ENCODE results near the gene IGF2R.

The IGF2R gene

GRCh38 chr6:160032538-160032937, 63.7 kb downstream of the IGF2R start:
- no peak for DNase-seq

DNA sequence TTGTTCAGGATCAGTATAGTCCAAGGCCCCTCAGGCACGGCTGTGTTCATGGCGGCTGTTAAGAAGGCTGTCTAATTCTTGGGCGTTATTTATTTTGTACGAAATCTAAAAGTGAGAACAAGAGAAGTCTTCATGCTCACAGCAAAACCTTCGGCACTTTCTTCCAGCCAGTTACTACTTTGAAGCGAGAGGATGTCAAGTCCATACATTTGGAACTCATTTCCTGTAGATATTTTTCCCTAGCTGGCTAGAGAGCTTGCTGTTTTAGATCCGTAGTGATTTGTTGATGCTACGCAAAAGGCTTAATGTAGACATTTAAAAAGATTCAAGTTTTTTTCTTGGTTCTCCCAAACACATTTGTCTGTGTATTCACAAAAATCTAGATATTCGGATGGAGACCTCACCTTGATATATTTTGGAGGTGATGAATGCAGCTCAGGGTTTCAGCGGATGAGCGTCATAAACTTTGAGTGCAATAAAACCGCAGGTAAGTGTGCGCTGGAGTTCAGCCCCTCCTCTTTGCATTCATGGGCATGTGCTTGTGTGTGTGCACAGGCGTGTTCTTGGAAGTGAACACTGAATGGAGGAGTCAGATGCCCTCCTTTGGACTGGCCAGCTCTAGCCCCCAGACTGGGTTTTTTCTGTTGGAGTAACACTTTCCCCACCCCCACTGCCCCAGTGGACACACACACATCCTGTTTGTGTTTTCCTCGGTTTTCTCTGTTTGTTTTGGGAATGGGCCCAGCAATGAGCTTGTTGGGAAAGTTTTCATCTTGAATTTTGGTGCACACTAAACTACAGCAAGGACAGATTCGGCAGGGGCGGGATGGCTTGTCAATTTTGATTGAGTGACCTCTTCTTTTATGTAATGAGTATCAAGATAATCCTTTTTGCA, 65.4 kb downstream of the IGF2R start:
- DNase-seq: no peak

DNA sequence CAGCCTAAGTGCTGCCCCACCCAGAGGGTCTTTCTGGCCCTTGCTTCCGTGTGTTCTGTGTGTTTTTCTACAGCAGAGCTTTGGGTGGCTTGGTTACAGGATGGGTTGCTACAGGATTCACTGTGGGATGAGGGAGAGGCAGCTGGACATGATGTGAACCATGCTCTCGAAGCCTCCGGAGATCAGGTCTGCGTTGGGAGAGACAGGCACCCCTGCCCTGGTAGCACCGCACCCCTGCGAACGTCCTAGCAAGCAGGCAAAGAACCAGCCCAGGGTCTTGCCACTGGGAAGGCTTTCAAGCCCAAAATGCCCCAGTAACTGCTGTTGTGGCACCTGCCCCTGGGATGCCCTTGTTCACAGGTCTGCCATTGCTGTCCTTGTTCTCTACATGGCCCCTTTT, 66.4 kb downstream of the IGF2R start:
- DNase-seq: no peak

DNA sequence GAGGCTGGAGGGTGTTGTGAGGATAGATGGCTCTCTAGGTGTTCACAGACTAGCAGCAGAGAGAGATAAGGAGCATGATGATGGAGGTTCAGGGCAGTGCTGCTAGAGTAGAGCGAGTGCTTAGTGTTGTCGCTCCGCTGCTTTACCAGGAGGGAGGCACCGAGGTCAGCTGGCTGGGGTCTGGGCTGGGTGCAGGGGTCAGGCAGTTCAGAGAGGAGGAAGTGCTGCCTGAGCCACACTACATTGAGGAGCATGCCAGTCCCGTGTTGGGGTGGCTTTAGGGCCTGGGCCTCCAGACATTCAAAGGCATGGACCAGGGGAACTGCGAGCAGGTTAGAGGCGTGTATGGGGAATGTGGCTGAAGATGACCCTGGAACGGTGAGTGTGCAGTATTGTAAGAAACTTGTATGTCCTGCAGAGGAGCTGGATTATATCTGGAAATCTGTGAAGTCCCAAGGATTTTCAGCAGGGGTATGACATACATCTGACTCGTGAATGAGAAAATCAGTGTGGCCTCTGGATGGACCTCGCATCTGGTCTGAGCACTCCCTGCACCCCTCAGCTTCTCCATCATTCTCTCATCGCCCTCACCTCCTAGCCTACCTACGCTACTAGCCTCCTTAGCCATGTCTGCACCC, 66.9 kb downstream of the IGF2R start:
- DNase-seq: no peak

- DNase-seq: no peak
These were observed 67.4 kb downstream of the IGF2R start for GRCh38 chr6:160036331-160036695.

DNA sequence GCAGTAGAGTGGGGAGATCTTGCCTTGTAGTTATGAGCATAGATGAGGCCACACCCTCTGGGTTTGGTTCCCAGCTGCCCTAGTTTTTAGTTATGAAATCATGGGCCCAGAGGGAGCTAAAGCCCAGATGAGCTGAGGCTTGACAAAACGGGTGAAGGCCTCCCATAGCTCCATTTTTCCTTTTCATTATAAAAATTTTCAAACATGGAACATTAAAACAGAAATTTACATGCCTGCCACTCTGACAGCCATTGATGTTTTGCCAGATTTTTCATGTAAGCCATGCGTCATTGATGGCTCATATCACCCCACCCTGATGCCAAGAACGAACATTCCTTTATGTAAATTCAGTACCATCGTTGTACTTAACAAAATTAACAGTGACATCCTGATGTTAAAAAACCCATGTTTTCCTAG, 67.9 kb downstream of the IGF2R start:
- DNase-seq: no peak

DNA sequence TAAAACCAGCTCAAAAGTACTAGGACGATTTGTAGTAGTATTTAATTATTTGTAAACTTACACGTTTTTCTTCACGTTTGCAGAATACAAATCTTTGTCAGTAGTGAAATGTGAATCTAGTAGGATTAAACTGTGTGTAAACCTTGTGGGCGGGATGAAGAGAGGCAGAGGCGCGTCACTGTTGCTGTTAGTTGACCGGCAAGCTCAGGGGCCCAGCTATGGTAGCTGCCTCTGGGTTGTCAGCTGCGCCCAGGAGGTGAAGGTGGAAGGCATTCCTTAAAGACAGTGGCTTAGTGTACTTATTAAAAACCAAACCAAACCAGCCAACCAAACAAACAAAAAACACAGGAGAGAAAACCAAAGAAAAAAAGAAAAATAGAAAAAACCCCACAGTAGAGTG, 69.6 kb downstream of the IGF2R start:
- DNase-seq: no peak

DNA sequence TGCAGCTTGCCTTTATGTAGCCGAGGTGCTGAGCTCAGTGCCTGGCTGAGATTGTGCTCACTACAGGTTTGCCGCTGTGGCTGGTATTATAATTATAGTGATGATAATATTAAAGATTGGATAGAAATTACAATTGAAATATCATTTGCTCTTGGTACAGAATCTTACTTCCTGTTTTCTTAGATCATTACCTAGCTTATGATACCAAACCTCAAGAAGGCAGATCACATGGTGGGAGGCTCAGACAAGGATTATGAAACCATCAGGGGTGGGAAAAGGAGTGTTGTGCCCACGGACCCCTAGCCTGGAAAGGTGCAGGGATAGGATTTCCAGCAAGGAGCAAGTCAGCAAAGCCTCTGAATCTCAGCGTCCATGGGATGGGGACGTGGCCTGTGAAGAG, 70.6 kb downstream of the IGF2R start:
- no peak for DNase-seq

DNA sequence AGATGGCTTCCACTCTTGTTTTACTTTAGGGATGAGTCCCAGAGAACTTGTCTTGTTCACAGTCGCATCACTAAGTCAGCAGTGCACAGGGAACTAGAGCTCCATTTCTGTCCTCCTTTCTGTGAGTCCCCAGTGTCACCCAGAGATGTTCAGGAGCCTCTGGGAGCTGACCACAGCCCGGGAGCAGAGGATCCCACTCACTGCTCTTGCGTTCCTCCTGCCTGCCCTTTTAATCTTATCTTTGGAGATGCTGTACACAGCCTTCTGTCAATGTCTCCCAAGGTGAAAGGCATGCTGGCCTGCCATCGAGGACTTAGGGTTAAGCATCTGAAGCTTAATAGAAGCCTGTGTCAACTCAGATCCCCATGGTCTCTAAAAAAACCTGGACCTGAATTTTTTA, 71.2 kb downstream of the IGF2R start:
- DNase-seq: no peak

DNA sequence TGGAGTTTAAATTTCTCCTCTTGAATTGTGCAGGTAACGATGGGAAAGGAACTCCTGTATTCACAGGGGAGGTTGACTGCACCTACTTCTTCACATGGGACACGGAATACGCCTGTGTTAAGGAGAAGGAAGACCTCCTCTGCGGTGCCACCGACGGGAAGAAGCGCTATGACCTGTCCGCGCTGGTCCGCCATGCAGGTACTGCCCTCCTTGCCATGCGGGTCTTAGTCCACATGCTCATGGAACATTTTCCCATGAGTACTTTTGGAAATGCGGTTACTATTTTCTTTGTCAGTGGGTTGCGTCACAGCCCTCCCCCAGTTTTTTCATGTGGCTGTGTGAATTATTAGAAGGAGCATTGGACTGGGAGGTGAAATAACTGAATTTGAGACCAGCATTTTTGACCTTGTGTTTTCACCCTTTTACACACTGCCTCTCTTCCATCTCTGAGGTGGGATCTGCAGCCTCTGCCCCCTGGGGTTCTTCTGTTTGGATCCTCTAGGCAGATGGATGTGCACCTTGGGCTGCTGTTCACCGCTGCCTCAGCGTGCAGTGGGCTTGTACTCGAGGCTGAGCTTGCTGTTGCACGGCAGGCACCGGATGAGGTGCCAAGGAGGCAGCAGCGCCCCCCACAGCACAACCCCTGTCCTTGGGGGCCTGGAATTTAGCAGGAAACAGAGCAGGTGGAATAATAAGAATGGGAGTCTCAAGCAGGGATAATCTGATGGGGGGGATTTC, 71.8 kb downstream of the IGF2R start:
- DNase-seq: no peak

DNA sequence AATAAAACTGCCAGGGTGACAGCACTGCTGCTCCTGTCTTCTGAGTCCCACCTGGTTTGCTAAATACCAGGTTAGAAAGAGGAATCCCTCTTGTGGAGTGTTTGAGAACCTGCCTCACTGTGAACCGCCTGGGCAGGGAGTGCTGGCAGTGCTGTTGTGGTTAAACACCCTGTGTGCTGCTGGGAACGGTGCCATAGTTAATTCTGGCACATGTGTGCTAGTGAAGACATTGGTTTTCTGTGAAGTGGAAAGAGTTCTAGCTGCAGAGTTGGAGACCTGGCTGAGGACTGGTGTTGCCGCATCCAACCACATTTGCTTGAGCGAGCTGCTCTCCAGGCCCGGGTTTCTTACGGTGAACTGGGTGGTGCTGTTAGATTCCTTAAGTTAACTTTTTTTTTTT, 72.7 kb downstream of the IGF2R start:
- no peak for DNase-seq

GRCh38 chr6:160042014-160042773, 73.3 kb downstream of the IGF2R start:
- DNase-seq: no peak

DNA sequence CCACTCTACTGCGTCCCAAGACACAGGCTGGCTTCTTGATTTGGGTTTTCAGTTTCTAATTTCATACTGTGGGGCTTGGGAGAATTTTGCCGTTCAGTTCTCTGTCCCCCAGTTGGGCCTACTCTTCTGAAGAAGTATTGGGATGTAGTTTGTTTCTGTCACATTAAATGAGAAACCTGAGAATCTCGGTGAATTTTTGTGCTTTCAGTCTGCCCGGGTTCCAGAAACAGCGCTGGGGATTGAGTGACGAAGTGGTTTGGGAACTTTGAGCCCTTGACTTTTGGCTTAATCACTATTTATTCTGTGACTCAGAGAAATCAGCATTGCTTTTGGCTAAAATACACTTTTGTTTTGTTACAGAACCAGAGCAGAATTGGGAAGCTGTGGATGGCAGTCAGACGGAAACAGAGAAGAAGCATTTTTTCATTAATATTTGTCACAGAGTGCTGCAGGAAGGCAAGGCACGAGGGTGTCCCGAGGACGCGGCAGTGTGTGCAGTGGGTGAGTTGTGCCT, 74.0 kb downstream of the IGF2R start:
- no peak for DNase-seq

DNA sequence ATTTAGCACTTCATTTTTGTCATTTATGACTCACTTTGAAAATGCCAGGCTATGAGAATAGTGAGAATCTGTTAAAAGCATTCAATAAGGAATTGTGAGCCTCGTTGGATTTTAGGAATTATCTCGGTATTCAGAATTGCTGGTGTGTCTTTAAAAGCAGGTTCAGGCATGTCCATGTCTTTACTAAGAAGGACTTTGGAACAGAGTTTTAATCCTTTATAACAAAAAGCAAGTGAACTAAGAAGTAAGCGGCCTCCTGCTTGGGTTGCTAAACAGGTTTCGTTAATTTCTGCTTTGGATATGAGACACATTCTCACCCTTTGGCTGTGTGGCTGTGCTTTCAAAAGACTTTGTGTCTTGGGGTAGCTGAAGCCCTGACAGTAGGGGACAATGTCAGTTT, 74.9 kb downstream of the IGF2R start:
- DNase-seq: no peak

DNA sequence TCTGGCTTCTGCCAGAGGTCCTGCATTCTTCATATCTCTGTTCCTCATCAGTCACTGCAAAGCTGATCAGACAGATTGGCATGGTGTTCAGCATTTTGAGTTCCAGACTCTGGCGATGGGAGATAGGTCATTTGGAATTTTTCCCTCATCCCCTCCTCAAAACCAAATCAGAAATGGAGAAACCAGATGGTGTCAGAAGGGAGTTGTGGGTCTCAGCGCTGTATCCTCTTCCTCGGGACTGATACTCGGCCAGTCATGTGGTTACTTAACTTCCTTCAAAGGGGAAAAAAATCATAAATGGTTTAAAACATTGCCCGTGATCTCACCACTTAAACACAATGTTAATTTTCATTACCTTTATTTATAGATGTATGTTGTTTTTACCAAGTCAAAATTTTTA, 75.8 kb downstream of the IGF2R start:
- DNase-seq: no peak

- no peak for DNase-seq
These were observed 79.6 kb downstream of the IGF2R start for GRCh38 chr6:160048471-160048870.

DNA sequence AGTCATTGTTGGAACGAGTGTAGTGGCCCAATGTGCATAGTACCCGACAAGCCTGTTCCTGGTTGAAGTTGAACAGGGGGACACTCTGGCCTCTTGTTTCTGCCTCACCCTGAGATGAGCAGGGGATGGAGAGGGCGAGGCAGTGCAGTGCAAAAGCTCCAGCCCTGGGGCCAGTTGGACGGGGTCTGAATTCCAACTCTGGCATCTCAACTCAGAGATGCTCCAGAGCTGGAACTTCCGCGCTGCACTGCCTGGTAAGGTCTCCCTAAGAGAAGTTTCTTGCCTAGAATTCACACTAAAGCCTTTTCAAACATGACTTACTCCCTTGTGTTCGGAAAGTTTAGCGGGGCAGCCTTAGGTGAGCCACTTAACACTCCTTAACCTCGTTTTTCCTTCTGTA, 80.5 kb downstream of the IGF2R start:
- no peak for DNase-seq

GRCh38 chr6:160050022-160050421, 81.1 kb downstream of the IGF2R start:
- no peak for DNase-seq

DNA sequence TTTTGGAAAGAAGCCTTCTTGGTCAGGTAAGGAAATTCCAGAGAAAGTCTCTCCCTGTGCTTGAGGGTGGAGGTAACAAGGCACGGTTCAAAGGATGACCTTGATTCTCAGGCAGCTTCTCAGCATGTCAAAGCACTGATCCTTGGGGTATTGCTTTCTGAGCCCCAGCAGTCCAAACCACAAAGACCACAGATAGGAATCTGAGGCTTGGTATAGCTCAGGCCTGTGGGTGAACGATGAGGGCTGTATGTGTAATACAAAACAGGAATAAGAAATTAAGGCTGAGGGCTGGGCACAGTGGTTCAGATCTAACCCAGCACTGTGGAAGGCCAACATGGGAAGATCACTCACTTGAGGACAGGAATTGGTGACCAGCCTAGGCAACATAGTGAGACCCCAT, 82.5 kb downstream of the IGF2R start:
- no peak for DNase-seq

GRCh38 chr6:160054271-160054670, 85.4 kb downstream of the IGF2R start:
- no peak for DNase-seq

DNA sequence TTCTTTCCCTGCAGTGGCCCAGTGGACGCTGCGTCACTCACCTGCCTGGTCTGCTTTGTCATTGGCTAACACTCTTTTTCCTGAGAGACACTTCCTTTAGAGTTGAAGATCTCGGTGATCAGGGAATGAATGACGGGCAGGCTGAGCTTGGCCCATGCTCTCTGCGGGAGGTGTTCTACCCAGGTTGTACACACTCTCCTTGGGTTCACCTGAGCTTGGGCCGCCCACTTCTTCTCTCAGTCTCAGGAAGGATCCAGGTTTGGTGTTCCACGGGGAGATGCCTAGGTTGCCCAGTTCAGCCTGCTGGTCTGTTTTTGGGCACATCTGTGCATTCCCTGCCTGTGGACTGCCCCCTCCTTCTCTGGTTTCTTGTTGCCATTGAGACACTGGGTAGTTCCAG, 86.0 kb downstream of the IGF2R start:
- no peak for DNase-seq

DNA sequence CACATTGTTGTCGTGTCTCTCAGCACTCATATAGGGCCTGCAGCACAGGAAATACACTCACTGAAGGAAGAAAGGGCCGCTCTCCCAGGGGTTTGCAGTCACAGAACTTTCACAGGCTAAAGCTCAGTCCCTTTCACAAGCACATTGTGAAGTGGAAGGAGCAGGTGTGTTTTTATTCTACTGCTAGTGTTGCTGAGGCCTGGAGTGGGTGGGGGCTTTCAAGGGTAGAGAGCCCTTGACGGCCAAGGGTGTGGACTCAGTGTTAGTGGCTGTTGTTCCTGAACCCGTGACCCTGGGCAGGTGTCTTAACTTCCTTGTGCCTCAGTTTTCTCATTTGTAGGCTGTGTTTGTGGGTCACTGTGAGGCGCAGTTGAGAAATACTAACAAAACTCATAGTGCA, 86.5 kb downstream of the IGF2R start:
- no peak for DNase-seq

DNA sequence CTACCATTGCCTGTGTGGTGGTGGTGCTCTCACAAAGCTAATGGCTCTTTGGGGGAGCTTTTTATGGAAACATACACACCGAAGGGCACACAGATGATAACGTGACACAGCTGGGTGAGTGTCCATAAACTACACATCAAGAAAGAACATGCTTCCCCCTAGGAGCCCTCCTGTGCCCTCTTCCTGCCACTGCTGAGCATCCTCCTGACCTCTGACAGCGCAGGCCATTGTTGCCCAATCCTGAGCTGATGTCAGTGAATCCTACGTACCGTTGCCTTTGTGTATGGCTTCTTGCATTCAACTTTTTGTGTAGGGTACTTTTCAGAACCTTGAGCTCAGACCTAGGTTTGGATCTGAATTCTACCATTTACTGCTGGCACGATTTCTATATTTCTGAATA, 86.9 kb downstream of the IGF2R start:
- no peak for DNase-seq
